Measurements from ENCODE around the gene ABCA1.
"Not testable (repeated sequence)": the region's sequence is repeated elsewhere in the genome, so short reads cannot be mapped to it uniquely, and the experiment has no call there.

ABCA1 gene

GRCh38 chr9:104856413-104856941 is 71.5 kb downstream of the ABCA1 start:
- TF ChIP-seq, protein P1, sequence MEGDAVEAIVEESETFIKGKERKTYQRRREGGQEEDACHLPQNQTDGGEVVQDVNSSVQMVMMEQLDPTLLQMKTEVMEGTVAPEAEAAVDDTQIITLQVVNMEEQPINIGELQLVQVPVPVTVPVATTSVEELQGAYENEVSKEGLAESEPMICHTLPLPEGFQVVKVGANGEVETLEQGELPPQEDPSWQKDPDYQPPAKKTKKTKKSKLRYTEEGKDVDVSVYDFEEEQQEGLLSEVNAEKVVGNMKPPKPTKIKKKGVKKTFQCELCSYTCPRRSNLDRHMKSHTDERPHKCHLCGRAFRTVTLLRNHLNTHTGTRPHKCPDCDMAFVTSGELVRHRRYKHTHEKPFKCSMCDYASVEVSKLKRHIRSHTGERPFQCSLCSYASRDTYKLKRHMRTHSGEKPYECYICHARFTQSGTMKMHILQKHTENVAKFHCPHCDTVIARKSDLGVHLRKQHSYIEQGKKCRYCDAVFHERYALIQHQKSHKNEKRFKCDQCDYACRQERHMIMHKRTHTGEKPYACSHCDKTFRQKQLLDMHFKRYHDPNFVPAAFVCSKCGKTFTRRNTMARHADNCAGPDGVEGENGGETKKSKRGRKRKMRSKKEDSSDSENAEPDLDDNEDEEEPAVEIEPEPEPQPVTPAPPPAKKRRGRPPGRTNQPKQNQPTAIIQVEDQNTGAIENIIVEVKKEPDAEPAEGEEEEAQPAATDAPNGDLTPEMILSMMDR (IDR thresholded peaks at IDR 0.05; ENCODE audit: low read depth, low read length), result no peak
- H3K4me3 ChIP-seq (ENCODE audit: low read depth, low read length), result no peak overlapping the region

DNA sequence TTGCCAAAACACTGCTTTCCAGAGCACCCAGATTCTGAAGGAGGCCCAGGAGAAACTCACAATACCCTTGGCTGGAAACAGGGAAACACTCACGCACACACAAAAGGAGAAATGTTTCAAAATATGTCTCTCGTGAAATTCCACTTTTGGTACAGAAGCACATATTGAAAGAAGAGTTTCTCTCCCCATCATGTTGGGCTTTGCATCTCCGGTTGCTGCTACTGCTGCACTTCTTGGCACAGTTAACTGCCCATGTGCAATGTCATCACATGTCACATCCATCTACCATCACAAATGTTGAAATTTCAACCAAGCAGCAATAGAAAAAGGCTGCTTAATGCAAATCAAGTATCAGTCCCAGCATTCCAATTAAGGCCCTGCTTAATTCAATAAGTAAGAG is 72.1 kb downstream of the ABCA1 start:
- TF ChIP-seq, protein P1 (IDR thresholded peaks at IDR 0.05; ENCODE audit: low read depth, low read length), result no peak
- no peak overlapping the region for H3K4me3 ChIP-seq (ENCODE audit: low read depth, low read length)

DNA sequence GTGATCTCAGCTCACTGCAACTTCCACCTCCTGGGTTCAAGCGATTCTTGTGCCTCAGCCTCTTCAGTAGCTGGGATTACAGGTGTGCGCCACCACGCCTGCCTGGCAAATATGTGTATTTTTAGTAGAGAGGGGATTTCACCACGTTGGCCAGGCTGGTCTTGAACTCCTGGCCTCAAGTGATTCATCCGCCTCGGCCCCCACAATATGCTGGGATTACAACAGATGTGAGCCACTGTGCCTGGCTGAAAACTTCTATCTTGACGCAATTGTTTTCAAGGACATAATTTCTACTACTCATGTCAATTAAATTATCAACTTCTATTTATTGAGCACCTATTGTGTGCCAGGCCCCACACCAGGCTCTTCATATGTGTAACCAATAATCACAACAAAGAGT is 72.7 kb downstream of the ABCA1 start:
- not testable (repeated sequence) for H3K4me3 ChIP-seq (ENCODE audit: low read depth, low read length)

- TF ChIP-seq, protein P1 (IDR thresholded peaks at IDR 0.05; ENCODE audit: low read depth, low read length), result no peak
- no peak overlapping the region for H3K4me3 ChIP-seq (ENCODE audit: low read depth, low read length)
These were observed 73.3 kb downstream of the ABCA1 start for GRCh38 chr9:104854613-104855012.

DNA sequence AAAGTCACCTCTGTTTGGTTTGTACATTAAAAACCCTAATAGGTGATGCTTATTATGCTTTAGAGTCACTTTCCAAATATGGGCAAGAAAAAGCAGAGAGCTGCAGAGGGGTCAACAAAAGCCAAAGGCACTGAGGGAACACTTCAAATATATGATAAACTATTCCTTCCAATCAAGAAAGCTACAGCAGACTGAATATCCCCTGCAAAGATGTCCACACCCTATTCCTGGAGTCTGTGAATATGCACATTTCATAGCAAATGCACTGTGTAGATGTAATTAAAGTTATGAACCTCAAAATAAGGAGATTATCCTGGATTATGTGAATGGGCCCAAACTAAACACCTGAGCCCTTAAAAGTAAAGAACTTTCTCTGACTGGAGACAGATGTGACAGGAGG is 74.3 kb downstream of the ABCA1 start:
- TF ChIP-seq, protein P1 (IDR thresholded peaks at IDR 0.05; ENCODE audit: low read depth, low read length), result no peak
- H3K4me3 ChIP-seq (ENCODE audit: low read depth, low read length), result no peak overlapping the region

GRCh38 chr9:104853159-104853558 is 74.8 kb downstream of the ABCA1 start:
- TF ChIP-seq, protein P1 (IDR thresholded peaks at IDR 0.05; ENCODE audit: low read depth, low read length), result no peak
- no peak overlapping the region for H3K4me3 ChIP-seq (ENCODE audit: low read depth, low read length)

DNA sequence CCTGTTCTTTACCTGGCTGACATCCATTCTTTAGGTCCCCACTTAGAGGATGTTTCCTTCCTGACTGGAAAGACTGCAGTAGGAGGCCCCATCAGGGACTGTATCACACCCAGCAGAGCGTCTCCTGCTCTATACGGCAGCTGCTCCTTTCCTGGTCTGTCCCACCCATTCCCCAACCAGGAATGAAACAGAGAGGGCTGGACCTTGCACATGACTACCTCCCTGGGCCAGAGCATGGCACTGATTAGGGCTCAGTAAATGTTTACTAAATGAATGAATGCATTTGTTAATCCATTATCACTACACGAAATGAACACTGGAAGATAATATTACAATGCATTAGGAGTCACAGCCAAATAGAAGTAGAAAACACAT is 76.4 kb downstream of the ABCA1 start:
- TF ChIP-seq, protein P1 (IDR thresholded peaks at IDR 0.05; ENCODE audit: low read depth, low read length), result no peak
- H3K4me3 ChIP-seq (ENCODE audit: low read depth, low read length), result no peak overlapping the region
